Stimulated activated CD4-positive, alpha-beta T cell treated with anti-CD3 and anti-CD28 coated beads, Interleukin-4, amount 100 ng/mL, for 48 hours (primary cell): ENCODE results near the gene TMEM147.

Source experiments
- DNase-seq, 2 donors: peaks; one replicate each; pipeline ENCODE4 v3.0.0-alpha.2; 2020; ENCODE audit warnings: low read depth in 2 of 2

TMEM147 gene

GRCh38 chr19:35519291-35519690 lies 26.1 kb upstream of the TMEM147 start:
- no peak for DNase-seq

GRCh38 chr19:35521124-35521743 lies 24.2 kb upstream of the TMEM147 start:
- no peak for DNase-seq

GRCh38 chr19:35522745-35523327 lies 22.6 kb upstream of the TMEM147 start:
- DNase-seq, result no peak

GRCh38 chr19:35524181-35524837 lies 21.1 kb upstream of the TMEM147 start:
- no peak for DNase-seq

GRCh38 chr19:35525873-35526272 lies 19.6 kb upstream of the TMEM147 start:
- DNase-seq, result no peak

- no peak for DNase-seq
These were observed 17.0 kb upstream of the TMEM147 start, which contains the start of gene SBSN for GRCh38 chr19:35528218-35529038. TSS of gene SBSN (minus strand) at chr19:35528311. CDS start at chr19:35528281, 30 bp downstream.

- no peak for DNase-seq
These were observed 15.9 kb upstream of the TMEM147 start for GRCh38 chr19:35529241-35530218.

- no peak for DNase-seq
These were observed 14.1 kb upstream of the TMEM147 start for GRCh38 chr19:35531291-35531690.

- no peak for DNase-seq
These were observed 12.1 kb upstream of the TMEM147 start, which contains the start of gene GAPDHS for GRCh38 chr19:35533201-35533821. TSS of gene GAPDHS (plus strand) at chr19:35533456. CDS start at chr19:35533528, 72 bp downstream.

GRCh38 chr19:35533822-35534392 lies 11.5 kb upstream of the TMEM147 start:
- no peak for DNase-seq

GRCh38 chr19:35534803-35535480 lies 10.5 kb upstream of the TMEM147 start:
- no peak for DNase-seq

- no peak for DNase-seq
These were observed 6.1 kb upstream of the TMEM147 start for GRCh38 chr19:35539314-35539713.

GRCh38 chr19:35539850-35540249 lies 5.6 kb upstream of the TMEM147 start:
- no peak for DNase-seq

- no peak for DNase-seq
These were observed 5.0 kb upstream of the TMEM147 start for GRCh38 chr19:35540356-35540927.

- no peak for DNase-seq
These were observed 3.2 kb upstream of the TMEM147 start for GRCh38 chr19:35542209-35542608.

GRCh38 chr19:35543280-35544109 lies 1.9 kb upstream of the TMEM147 start:
- no peak for DNase-seq

- no peak for DNase-seq
These were observed 1.2 kb upstream of the TMEM147 start for GRCh38 chr19:35544110-35544802.
